GM12891 (cell line): ENCODE data around the gene NREP.

Experiments
- DNase-seq: peaks from one replicate; pipeline ENCODE4 v3.0.0; 2011; ENCODE audit warnings: low spot score; ENCODE audit not compliant: insufficient read length
- FAIRE-seq: peaks from 2 replicates; lab custom pipeline; 2011; peaks lifted over from hg19 to GRCh38; lab: Jason Lieb, UNC
- PAX5 ChIP-seq: IDR thresholded peaks from 2 replicates; pipeline ENCODE4 v1.6.1; 2011; ENCODE audit warnings: low read length, moderate library complexity, mild to moderate bottlenecking; ENCODE audit not compliant: insufficient read depth, severe bottlenecking
- POLR2A ChIP-seq: IDR thresholded peaks from 2 replicates; pipeline ENCODE4 v1.6.1; 2011; ENCODE audit warnings: low read depth, low read length, control low read depth
- POLR2AphosphoS5 ChIP-seq: IDR thresholded peaks from 2 replicates; pipeline ENCODE4 v1.6.1; 2011; ENCODE audit warnings: low read depth, low read length, control low read depth
- POU2F2 ChIP-seq: IDR thresholded peaks from 2 replicates; pipeline ENCODE4 v1.6.1; 2011; ENCODE audit warnings: low read depth, mild to moderate bottlenecking, control low read depth, low read length, moderate library complexity
- SPI1 ChIP-seq: IDR thresholded peaks from 2 replicates; pipeline ENCODE4 v1.6.1; 2011; ENCODE audit warnings: low read depth, low read length, control low read depth
- TAF1 ChIP-seq: IDR thresholded peaks from 2 replicates; pipeline ENCODE4 v1.6.1; 2011; ENCODE audit warnings: low read depth, low read length, control low read depth

The NREP gene

DNA sequence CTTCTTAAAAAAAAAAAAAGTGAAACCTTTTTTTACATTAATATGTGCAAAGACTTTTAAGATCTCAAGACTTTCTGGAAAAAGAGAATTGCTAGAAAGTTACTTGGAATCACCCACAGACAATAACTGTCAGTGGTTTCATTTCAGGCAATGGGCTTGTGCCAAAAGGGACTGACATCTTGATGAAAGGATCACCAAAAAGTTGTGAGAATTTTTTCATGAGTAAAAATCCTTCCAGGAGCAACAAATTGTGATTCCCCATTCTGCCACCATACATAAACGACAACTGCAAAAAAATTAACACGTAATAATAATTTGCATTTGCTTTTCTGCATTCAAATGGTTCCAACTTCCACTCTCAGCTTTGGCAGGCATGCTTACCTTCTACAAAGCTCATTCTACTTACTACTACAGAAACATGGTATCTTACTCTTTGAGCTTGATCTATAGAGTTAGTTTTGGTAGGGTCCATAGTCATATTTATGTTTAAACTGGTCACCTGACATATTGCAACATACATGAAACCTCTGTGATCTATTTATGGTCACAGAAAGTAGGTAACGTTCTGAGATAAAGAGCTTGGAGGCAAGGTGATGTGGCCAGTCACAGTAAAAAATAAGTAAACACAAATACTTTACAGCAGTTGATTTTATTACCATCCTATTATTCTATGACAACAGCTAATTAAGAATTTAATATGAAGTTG is 3.0 kb downstream of the NREP start:
- DNase-seq: no peak
- FAIRE-seq: peak; percentile 82
- no peak for TF ChIP-seq POLR2AphosphoS5
- no peak for TF ChIP-seq POU2F2

DNA sequence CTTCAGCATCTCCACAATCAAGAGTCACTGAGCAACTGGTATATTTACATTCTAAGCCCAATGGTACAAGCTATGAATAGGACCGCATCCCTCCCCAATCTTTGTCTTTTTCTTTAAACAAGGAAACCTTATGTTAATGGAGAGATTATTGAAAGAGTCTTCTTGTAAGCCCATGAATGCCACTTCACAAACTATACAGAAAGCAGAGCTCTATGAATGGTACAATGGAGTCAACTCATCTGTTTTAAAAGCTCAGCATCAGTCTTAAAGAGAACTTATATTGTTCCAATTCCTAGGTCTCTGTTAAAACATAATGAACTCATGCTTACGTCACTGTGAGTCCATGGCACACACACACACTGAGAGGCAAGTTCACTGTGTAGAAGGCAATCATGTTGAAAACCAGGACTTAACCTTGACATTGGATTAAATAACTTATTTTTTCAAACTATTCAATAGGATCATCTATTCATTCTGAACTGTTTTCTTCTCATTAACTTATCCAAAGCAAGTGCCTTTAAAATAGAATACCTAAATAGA is 4.5 kb downstream of the NREP start:
- TF ChIP-seq TAF1 (no peak), SPI1 (no peak), POLR2A (no peak), POU2F2 (no peak), POLR2AphosphoS5 (no peak), PAX5 (no peak)
- DNase-seq: no peak
- no peak for FAIRE-seq

DNA sequence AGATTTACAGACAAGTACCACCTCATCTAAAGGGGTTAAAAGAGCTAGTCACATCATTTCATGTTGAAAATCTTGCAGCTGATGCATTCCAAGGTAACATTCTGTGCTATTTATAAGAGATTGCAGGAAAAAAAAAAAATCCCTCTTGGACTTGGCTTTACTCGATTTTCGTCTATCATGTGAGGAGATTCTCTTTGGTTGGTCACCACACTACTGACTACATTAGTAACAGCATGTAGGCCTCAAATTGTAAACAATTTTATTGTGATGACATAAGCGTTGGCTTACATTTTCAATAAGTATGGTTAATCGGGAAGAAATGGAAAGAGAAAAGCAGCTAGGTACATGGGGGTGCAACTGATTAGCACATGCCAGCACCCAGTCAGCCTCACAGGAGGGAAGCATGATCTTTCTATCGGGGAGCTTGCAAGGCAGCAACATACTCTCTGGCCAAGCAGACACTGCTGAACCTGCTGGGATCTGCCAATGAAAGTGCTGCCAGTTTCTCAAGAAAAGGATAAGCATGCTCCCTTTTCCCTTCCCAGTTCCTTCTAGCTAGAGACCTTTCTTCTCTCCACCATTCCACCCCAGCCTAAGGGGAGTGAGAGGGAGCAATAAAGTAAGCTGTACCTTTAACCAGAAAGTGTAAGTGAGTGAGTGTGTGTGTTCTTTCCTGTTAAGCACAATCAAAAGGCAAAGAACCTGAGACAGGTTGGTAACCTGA is 7.5 kb downstream of the NREP start:
- peak; percentile 20 for FAIRE-seq
- TF ChIP-seq PAX5 (no peak), TAF1 (no peak), POLR2A (no peak), POLR2AphosphoS5 (no peak), SPI1 (no peak), POU2F2 (no peak)

DNA sequence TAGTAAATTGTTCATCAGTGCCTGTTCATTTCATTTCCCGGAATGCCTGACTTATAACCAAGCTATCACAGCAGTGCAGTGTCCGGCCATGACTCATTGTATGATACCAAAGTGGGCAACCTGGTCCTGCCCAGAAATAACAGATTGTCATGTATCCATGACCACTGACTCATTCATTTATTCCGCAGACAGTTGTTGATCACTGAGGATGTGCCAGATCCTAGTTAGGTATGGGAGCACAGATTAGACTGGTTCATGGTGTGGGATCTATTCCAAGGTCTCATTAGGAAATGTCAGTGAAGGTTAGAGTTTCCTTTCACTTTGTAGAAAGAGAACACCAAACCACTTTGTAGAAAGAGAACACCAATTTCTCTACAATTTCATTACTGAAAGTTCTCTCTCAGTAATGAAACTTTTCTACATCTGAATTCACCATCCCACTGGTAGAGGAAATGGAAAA is 8.7 kb downstream of the NREP start:
- TF ChIP-seq SPI1 (no peak), PAX5 (no peak), TAF1 (no peak), POLR2AphosphoS5 (no peak), POU2F2 (no peak), POLR2A (no peak)
- DNase-seq (no peak), FAIRE-seq (no peak)

More for the DNA sequence above, 7.5 kb downstream of the NREP start:
- DNase-seq: no peak

DNA sequence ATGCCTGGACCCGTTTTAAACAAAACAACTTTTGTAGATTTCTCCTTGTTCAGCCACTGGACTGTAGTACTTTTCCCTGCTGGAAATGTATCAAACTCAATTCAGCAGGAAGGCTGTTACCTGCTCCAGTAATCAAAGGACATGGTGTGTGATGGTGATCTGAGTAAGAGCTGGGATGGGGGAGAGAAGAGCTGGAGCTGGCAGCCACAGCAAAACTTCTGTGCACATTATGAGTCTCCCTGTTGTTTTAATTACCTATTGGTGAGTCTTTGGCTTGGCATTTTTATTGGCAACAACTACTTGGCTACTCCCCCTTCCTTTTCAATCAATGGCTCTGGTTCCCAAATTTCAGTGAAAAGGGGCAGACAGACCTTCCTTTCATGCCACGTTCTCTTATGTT is 9.7 kb downstream of the NREP start:
- TF ChIP-seq PAX5: no peak
- no peak for TF ChIP-seq POLR2AphosphoS5
- TF ChIP-seq POU2F2: no peak
- no peak for TF ChIP-seq SPI1
- TF ChIP-seq POLR2A: no peak
- TF ChIP-seq TAF1: no peak
- no peak for DNase-seq
- FAIRE-seq: no peak

DNA sequence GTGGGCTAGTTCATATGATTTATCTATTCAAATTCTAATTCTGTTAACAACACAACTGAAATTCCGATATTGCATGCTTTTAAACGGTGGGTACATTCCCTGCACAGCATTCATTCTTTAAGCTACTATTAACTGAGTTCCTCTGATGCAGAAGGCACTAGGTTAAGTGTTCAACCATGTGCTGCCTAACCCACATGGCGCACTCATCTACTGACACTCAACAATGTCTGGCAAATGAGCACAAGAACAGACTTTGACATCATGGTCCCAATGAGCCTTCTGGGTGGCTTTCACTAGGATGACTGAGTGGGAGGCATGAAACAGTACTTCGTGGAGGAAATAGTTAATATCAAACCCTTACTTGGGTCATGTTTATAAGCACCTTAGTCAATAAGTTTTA is 10.2 kb downstream of the NREP start:
- DNase-seq: no peak
- FAIRE-seq: no peak
- TF ChIP-seq POLR2AphosphoS5: no peak
- no peak for TF ChIP-seq SPI1
- no peak for TF ChIP-seq PAX5
- TF ChIP-seq POU2F2: no peak
- no peak for TF ChIP-seq POLR2A
- no peak for TF ChIP-seq TAF1

DNA sequence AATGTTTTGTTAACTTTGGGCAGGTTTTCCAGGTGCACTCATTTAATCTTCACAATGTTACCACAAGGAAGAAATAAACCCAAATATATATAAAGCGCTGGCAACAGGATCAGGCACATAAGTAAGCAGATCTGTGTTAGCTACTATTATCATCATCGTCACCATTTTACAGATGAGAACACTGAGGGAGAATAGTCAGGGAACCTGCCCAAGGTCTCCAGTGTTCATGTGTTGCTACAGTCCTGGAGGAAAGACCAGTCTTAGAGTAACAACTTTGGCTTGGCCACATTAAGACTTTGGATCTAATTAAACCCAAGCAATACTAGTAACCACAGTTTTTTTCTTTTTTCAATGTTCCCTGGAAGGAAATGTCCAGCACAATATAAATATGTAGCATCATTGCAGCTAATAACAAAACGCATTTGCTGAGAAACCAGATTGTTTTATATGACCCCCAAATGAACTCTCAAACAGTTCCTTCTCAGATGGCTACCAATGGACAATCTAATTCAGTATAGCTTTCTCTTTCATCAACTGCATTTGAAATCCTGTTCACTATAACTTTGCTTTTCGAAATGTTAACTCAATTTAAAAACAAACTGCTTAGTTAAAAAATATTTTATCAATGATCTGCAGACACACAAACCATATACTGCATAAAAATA is 11.8 kb downstream of the NREP start:
- no peak for FAIRE-seq

DNA sequence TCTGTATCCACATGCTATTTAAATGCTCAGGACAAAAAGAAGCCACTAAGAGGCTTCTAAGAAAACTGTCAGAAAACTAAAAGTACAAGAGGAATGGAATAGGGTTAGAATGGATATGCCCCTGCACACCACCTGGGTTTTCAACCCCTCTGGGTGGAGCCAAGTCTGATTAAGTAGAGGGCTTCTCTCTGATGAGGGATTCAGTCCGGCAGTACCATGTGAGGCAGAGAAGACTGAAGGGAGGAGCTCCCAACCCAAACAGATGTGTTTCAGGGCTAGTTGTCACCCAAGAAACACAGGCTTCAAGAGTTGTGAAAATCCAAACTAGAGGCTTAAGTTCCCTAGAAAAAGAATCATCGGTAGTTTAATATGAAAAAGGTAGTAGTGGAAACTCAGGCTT is 12.5 kb downstream of the NREP start:
- DNase-seq: no peak
- FAIRE-seq: no peak
- TF ChIP-seq POLR2AphosphoS5 (no peak), SPI1 (no peak), PAX5 (no peak), POU2F2 (no peak), TAF1 (no peak), POLR2A (no peak)

More for the DNA sequence above, 11.8 kb downstream of the NREP start:
- TF ChIP-seq SPI1 (no peak), POU2F2 (no peak), PAX5 (no peak), TAF1 (no peak), POLR2A (no peak), POLR2AphosphoS5 (no peak)
- no peak for DNase-seq

DNA sequence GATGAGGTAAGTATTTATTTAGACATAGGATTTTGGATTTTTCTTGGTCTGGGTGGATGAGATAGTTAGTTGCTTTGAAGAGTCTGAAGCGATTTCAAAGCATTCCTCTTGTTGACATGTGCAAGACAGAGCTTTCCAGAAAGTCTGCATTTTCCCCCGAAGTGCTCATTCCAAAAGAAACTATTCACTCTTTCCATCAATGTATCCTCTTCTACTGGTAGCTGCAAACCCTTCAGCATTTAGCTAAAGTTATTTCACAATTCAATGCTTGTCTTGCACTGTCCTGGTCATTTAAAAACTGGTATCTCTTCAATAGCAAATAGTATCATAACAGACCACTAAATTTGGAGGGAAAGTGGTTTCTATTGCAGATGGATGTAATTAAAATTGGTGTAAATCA is 13.0 kb downstream of the NREP start:
- TF ChIP-seq POLR2AphosphoS5 (no peak), SPI1 (no peak), POLR2A (no peak), TAF1 (no peak), PAX5 (no peak), POU2F2 (no peak)
- DNase-seq (no peak), FAIRE-seq (no peak)
